Hematopoietic multipotent progenitor cell treated with erythropoietin and hydrocortisone succinate and interleukin-3 and kit ligand, for 8 days (in vitro differentiated cells): ENCODE results near the gene ADGRG7.

Experiments
- DNase-seq: peaks from one replicate; pipeline ENCODE4 v3.0.0-alpha.2; 2015

Gene ADGRG7

DNA sequence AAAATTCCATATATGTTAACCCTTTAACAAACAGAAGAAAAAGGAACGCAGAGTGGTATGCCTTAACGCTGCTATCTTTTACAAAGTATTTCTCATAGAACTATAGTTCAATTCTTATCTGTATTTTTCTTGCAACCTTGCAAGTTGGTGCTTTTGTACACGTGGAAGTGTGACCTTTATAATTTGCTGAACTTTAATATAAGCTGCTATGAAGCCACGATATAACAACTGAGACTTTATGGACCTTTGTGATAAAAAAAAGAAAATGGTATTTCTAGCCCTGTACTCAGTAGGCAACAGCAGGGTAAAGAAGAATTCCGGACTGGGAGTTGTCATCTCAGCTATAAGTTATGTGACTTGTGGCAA, 93.6 kb downstream of the ADGRG7 start:
- DNase-seq = no peak

DNA sequence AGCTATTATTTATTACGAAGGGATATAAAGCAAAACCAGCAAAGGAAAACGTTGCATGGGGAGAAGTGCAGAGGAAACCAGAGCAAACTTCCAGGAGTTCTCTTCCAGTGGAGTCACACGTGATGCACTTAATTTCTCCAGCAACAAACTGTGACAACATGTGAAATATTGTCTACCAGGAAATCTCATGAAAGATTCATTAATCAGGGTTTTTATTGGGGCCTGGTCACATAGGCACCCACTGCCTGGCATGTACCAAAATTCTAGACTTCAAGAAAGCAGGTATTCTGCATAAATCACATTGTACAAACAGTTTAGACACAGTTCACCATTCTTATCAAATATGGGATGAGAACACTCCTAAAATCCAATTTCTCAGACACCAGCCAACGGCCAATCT, 94.5 kb downstream of the ADGRG7 start:
- DNase-seq = no peak

DNA sequence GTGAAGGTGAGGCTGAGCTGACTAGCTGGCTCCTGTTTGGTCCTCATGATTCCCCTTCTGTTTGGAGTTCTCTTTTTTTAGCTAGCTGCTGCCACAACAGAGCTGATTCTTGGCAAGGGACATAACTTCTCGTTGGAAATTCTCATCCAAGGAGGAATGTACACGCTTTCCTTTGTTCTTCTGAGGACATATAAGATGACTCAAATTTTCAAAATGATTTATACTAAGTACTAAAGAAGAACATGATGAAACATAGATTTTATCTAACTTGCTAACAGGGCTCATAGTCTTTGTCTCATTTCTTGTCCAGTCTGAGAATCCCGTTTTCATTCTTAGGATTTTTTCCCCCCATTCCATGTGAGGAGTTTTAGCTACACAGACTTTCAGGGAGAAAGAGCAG, 97.0 kb downstream of the ADGRG7 start:
- no peak for DNase-seq

DNA sequence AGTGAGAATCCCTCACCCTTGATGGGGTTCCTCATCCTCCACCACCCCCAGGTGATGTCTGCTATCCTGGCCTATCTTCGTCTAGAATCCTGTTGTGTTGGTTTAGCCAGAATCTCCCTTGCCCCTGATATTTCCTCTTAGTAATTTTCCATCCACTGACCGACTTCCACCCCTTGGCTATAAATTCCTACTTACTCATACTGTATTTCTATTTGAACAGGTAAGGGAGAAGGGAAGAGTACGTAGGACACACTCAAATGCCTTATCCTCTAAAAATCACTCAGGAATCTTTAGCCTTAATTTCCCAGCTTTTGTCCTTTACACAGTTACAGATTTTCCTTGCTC, 99.2 kb downstream of the ADGRG7 start:
- DNase-seq = no peak

DNA sequence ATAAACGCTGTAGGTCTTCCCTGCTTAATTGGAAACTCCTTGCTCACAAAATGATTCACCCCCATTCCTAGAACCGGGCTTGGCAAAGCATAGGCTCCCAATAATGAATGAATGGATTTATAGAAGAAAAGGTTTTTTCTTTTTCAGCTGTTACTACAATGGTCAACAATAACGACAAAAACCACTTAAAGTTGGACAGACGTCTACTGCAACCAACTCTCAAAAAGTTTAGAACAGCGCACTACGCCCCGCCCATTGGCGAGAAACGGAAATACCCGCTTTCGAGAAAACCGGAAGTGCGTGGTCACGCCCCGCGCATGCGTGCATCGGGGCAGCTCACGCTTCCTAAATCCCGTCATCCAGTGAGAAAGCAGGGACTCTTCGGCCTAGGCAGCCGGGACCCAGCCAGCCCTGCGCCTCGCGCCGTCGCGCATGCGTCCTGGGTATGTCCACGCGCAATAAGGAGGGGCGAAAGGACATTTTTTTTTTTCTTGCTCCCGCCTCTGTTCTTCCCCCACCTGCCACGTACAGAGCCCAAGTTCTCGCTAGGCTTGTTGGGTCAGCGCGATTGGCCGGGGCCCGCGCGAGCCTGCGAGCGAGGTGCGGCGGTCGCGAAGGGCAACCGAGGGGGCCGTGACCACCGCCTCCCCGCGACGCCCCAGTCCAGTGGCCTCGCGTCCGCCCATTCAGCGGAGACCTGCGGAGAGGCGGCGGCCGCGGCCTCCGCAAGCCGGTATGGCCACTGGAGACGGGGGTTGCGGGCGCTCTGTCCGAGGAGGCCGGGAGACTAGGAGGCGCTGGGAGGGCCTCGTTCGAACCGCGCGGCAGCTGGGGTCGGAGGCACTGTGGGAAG, 99.8 kb downstream of the ADGRG7 start, which contains the start of gene TFG:
Gene TFG (plus strand): TSS at position 506 of the 853 bp plus-strand sequence. CDS start 4,192 bp downstream, outside the sequence.
- DNase-seq = peak; percentile 99

DNA sequence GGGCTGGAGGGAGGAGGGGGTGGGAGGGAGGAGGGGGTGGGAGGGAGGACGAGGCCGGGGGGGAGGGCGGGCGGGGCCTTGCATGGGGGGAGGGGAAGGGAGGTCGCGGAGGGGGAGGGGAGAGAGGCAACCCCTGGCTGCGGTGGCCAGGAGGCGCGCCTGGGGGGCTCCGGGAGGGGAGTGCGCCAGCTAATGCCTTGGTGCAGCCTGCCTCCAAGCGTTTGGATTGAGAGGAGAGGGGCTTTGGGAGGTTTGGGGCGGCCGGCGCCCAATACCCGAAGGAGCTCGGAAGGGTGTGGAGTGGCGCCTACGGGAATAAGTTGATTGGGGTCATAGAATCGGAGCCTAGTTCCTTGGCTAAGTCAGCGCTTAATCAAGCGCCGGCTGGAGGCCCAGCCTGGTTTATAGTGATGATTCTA, 100.5 kb downstream of the ADGRG7 start:
- peak; percentile 44 for DNase-seq

DNA sequence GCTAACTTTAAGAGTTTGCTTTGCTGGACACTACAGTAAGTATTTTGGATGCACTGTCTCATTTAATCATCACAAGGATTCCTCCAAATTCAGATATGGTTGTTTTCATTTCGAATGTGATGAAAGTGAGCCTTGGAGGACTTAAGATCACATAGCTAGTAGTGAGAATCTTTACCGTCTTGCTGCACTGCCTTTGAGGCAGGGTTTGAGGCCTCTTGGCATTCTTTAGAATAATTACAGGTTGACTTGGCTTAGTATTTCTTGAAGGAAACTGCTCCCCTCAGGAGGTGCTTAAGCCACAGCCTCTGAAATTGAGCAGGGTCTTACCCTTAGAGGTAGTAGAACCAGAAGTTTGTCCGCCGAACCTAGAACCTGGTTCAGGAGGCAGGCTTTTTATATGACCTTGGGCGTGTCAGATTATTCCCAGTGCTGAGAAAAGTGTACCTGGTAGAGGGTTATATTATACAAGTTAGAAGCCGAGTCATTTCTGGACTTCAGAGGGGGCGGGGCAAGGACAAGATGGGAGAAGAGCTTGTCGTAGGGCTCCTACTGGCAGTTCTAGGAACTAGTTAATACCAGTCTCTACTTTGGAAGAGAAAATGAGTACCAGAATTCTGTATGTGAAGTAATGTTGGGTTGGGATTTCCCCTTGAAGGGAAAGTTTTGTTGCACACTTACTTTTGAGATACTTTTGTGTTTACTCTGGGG, 101.0 kb downstream of the ADGRG7 start:
- DNase-seq = peak; percentile 80

DNA sequence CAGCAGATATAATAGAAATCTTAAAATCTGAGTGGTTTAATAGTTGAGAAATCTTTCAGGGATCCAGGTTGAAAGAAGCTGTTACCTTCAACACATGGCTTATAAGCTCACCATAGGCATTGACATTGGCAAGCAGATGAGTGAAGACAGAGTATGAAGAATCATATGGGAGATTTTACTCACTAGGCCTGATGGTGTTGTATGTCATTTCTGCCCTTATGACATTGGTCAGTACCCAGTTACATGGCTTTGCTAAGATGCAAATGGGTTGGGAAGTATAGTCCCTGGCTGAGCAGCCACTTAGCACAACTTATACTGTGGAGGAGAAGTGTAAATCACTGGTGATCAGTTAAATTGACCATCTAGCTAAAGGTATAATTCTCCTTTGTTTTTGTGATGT, 105.8 kb downstream of the ADGRG7 start:
- DNase-seq = no peak

DNA sequence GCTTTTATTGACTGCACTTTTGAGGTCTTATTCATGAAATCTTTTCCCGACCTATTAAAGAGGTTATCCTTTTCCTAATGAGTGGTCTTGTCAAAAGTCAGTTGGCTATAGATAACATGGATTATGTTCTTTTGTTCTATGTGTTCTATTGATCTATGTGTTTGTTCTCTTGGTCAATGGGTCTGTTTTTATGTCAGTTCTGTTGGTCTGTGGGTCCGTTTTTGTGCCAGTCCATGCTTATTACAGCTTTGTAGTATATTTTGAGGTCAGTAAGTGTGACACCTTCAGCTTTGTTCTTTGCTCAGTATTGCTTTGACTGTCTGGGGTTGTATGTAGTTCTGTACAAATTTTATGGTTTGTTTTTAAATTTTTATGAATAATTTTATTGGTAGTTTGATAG, 107.7 kb downstream of the ADGRG7 start:
- no peak for DNase-seq

DNA sequence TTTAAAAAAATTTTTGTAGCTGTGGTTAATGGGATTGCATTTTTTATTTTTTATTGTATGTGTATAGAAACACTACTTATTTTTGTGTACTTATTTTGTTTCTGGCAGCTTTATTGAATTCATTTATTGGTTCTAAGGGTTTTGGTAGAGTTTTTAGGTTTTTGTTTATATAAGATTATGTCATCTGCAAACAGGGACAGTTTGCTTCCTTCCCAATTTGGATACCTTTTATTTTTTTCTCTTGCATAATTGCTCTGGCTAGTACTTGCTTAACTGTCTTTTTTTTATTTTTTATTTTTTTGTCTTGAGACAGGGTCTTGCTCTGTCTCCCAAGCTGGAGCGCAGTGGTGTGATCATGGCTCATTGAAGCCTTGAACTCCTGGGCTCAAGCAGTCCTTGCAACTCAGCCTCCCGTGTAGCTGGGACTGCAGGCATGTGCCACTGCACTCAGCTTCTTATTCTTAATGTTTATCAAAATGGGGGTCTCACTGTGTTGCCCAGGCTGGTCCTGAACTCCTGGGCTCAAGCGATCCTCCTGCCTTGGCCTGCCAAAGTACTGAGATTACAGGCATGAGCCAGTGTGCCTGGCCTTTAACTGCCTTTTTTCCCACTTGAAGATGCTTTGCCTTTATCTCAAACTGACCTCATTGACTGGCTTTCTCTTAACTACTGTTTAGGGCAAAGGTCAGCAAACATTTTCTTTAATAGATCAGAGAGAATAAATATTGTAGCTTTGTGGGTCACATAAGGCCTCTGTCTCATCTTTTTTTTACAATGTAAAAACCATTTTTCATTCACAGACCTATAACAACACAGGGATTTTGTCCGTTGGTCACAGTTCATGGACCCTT, 108.5 kb downstream of the ADGRG7 start:
- DNase-seq = no peak

DNA sequence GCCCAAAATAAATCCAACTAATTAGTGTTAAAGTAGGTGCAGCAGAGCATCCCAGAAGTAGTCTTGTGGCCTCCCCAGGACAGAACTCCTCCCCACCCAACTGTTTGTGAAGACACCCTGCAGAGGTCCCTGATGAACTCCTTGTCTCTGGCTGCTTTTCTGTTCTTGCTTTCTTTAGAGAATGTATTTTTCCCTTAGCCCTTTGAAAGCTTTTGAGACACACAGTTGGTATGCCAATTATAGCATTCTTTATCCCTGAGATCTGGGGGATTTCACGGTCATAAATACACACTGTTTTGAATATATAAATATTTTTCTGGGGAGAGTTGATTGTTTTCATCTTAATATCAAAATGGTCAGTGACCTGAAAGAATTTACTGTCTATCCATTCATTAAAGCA, 109.7 kb downstream of the ADGRG7 start:
- no peak for DNase-seq

DNA sequence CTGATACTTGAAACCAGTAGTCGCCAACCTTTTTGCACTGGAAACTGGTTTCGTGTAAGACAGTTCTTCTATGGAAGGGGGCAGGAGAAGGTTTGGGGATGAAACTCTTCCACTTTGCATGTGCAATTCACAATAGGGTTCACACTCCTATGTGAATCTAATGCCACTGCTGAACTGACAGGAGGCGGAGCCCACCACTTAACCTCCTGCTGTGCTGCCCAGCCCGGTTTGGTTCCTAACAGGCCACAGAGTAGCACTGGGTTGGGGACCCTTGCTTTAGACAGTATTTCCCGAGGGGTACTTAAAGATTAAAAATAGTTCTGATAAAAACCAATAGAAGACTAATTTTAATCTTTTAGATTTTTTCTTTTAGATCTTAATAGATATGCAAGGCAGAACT, 111.0 kb downstream of the ADGRG7 start:
- no peak for DNase-seq

DNA sequence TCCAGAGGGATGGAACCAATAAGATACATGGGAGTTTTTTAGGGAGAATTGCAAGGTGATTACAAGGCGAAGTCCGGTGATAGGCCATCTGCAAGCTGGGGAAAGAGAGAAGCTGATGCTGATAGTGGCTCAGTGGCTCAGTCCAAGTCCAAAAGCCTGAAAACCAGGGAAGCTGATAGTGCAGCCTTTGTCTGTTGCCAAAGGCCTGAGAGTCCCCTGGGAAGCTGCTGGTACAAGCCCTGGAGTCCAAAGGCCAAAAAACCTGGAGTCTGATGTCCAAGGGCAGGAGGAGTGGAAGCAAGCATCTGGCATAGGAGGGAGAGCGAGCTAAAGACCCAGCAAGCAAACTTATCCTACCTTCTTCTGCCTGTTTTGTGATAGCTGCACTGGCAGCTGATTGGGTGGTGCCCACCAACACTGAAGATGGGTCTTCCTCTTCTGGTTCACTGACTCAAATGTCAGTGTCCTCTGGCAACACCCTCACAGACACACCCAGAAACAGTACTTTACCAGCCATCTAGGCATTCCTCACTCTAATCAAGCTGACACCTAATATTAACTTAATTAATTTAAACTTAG, 116.6 kb downstream of the ADGRG7 start:
- DNase-seq = no peak

DNA sequence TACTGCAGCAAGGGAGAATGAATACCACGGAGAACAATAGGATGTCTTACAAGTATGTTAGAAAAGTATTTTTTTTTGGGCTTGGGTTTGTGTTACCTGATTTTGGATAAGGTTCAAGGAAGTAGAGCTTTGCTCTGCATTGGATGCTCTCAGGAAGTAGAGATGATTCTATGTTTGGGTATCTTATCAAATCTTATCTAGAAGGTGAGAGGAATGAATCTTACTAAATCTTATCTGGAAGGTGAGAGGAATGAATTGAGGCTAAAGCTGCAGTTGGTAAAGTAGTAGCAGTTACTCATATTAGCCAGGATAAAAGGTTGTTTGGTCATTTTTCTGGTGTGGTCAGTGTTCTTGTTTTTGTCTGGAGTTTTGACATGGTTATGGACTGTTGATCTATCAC, 117.3 kb downstream of the ADGRG7 start:
- DNase-seq = no peak

DNA sequence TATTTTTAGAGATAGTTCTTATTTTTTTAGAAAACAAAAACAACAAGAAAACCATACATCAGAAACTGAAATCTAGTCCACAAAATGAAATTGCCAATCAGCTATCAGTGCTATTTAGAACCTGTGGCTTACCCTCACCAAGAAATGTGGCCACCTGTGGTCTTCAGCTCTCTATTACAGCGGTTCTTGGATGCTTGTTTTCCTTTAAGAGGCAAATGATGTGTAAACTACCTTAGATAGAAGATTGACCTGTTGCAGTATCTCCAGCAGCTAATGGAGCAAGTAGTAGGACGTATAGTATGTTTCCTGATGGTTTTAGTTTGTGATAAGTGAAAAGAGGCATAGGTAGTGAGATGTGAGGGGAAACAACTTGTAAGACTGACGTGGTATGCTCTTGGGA, 121.1 kb downstream of the ADGRG7 start:
- DNase-seq = no peak

DNA sequence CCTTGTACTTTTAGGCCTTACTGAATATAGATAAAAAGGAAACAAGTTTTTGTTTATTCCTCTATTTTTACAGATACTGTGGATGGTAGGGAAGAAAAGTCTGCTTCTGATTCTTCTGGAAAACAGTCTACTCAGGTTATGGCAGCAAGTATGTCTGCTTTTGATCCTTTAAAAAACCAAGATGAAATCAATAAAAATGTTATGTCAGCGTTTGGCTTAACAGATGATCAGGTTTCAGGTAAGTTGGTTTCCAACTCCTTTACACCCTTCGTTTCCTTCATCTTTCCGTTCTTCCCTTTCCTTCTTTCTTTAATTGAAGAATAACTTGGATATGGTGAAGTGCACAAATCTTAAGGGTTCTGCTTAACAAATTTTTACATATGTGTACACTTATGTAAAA, 123.0 kb downstream of the ADGRG7 start:
- no peak for DNase-seq

DNA sequence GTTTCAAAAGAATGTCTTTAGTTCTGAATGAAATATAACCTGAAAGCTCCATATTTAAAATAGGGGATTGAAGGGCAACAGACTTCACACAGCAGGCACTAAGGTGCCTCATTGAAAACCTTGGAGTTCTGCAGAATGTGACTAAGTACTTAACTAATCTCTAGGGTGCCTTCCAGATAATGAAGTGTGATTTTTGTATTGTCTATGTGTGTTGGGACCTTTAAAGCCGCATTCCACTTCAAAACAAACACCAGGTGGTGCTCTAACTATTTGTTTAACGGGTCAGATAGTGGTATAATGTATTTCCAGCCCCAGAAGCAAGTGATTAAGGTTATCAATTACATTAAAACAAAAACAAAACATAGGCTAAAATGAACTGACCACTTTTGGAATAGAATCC, 127.9 kb downstream of the ADGRG7 start:
- peak; percentile 41 for DNase-seq

DNA sequence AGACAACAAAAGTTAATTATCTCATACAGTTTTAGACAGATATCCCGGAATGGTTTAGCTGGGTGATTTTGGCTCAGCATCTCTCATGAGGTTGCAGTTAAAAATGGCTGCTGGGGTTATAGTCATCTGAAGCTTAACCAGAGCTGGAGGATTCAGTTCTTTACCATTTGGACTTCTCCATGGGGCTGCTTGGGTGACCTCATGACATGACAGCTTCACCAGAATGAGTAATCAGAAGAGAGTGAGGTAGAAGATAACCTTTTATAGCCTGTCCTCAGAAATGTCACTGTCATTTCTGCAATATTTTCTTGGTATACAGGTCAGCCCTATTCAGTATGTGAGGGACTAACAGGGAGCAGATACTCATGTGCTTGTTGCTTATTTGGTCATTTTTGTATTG, 130.8 kb downstream of the ADGRG7 start:
- DNase-seq = no peak

DNA sequence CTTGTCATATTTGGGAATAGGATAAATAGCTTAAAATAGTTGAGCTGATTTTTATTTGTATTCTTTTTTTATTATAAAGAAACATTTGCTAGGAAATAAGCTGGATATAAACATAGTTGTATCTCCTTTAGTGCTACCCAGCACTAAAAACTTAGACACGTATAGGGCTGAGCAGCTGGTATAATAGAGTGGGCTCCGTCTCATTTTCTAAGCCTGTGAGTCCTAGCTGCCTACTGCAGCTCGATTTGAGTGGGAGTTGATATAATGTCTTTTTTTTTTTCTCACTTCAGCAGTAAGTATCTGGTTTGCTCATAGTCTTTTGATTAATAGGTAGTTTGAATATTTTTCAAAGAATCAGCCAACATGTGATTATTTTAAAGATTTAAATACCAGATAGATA, 134.1 kb downstream of the ADGRG7 start:
- no peak for DNase-seq

DNA sequence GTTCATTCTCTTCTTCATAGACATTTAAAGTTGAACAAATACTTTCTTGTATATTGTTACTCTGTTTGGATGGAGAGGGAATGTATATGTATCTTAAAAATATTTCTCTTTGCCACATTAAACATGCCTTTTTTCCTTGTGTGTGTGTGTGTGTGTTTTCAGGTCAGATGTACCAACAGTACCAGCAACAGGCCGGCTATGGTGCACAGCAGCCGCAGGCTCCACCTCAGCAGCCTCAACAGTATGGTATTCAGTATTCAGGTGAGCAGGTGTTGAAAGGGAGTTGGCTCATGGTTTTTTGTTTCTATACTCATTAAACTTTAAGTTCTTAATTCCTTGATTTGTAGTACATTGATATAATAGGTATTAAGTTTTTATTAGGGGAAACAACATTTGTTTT, 135.3 kb downstream of the ADGRG7 start:
- DNase-seq = no peak
